HG02798 (cell line): ENCODE measurements around the gene TBX2.

Source experiments
- ATAC-seq: cut with Tn5 transposase; IDR thresholded peaks from one replicate; pipeline ENCODE4 v1.9.1; 2021; ENCODE audit warnings: mild to moderate bottlenecking; ENCODE audit not compliant: unreplicated experiment, poor library complexity

Gene TBX2

DNA sequence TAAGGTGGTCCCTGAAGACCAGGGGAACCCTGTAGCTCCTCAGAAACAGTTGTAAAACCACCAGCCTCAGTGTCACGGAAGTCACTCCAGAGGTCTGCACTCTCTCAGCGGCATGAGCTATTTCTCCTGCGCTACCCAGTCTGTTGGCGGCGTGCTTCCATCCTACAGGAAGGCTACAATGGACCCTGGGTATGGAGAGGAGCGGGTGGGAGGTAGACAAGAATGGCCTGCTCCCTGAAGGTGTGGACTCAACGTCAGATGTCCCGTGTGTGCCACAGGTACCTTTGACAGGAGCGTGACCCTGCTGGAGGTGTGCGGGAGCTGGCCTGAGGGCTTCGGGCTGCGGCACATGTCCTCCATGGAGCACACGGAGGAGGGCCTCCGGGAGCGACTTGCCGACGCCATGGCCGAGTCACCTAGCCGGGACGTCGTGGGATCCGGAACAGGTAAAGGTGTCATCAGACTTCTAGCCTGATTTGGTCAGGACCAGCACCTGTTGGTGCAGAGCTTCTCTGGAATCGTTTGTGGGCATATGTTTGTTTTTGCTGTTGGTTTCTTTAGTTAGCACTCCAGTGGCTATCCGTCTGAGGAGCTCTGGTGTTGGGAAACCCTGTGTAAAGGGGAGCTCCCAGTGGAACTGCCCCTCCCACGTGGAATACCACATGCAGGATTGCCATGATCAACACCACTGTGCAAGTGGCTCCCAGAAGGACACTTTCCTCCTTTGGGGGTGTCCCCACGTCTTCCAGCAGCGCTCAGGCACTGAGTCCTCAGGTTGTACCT lies 31.4 kb upstream of the TBX2 start:
- no peak for ATAC-seq

DNA sequence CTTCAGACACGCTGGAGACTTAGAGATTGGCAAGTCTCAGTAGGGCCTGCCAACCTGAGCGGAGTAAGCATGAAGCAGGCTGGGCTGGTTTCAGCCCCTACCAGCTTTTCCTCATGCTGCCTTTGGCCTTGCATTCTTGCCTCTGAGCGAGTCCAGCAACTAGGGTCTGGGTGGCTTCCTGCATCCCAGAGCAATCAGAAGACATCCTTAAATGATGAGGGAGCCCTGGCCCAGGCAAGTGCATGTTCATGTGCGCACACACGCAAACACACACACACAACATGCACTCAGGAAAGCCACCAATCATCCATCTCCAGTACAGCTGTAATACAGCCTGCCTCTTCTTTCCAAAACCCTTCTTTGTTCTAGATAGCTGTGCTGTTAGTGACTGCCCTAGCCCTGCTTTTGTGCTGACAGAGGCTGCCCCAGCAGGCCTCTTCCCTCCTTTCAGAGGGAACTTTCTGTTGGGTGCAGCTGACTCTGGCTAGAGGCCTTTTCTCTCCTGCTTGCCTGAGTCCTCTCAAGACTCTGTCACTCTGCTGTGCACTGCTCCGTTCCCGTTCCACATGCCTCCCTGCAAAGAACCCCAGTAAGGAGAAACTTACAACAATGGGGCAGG lies 30.7 kb upstream of the TBX2 start:
- ATAC-seq = no peak

DNA sequence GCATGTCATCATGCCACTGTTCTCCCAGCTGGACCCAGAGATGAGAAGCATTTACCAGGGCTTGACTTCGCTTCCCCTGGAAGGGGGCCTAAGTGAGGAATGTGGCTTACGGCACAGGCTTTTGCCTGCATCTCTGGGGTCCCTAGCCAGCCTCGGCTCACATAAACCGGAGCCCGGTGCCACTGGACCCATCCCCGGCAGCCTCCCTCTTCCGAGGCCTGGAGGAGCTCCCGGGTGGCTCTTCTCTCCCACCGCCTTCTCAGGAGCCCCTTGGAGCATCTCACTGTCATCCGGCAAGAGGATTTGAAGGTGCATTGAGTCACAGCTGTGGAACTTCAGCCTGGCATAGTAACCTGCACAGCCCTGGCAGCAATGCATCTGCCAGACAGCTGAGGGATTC lies 29.9 kb upstream of the TBX2 start:
- ATAC-seq = no peak

DNA sequence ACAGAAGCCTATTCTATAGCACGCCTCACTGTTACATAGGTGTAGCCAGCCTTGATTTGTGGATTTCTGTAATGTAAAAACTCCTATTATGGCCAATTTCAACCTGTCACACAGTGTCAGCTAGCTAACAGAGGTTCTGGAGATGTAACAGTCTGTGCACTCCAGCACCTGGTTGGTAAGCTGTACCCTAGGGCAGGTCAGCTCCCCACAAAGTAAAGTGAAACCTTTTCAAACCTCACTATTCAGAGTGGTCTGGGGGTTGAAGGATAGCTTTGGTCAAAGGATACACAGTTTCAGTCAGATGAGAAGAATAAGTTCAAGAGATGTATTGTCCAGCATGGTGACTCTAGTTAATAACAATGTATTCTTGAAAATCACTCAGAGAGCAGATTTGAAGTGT lies 28.5 kb upstream of the TBX2 start:
- ATAC-seq = no peak

DNA sequence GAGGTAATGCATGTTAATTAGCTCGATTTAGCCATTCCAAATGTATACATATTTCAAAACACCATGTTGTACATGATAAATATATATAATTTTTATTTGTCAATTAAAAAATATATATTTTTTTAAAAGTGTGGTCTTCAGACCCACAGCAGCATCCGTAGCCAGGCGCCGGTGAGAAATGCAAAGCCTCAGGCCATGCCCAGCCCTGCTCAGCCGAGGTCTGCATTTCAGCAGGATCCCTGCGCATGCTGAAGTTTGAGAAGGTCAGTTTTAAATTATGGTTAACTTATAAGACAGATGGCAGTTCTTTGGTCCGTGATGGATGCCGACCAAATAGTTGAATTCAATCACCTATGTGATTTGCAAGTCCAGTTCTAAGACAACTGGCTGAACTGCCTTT lies 28.0 kb upstream of the TBX2 start:
- no peak for ATAC-seq

DNA sequence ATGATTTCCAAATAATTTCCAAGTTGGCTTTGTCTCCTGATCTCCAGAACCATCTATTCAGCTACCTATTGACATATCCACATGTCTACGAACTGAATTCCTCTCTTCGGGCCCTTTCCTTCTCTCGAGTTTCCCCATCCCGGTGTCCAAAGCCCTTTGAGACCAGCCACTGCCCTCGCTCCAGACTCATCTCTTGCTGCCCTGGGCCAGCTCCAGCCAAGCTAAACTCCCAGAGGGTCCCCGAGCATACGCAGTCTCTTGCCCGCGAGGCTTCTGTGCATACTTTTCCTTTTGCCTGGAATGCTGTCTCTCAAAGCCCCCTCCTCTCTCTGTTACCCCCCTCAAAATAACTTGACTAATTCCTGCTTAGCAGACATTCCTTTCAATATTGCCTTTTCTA lies 27.2 kb upstream of the TBX2 start:
- ATAC-seq = no peak

DNA sequence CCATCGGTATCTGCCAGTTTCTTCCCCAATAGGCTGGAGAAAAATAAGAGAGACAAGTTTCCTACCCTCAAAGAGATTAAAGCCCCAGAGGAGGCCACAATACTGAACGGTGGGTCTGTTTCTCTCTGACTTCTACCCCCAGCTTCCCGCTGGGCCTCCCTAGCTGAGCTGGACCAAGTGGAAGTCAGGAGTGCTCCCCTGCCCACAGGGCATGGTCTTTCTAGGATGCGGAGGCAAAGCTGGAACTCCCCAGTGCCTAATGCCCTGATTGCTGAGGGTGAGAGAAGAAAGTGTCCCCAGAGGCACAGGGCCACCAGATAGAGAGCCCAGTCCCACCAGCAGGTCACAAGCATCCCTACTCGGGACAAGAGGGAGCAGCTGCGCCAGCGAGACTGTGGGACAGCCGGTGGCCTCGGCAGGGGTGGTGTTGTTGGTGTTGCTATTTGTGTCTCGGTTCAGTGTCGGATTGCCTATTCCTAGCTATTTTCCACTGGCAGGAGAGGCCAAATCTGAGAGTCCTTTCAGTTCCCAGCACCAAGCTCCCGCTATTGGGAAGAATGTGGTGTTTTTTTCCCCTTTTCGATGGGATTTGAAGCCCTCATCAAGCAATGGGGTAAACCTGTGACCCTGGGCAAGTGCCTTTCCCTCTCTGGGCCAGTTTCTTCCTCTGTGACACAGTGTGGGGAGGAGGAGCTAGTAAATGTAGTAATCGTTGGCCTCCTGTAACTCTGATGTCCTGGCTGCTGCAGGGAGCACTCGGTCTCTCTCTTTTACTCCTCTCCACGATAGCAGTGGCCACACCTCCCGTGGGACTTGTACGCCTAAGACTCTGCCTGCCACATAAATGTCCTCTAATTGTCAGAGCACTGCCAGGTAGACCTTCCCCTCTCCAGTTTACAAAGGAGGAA lies 22.5 kb upstream of the TBX2 start:
- ATAC-seq = no peak

DNA sequence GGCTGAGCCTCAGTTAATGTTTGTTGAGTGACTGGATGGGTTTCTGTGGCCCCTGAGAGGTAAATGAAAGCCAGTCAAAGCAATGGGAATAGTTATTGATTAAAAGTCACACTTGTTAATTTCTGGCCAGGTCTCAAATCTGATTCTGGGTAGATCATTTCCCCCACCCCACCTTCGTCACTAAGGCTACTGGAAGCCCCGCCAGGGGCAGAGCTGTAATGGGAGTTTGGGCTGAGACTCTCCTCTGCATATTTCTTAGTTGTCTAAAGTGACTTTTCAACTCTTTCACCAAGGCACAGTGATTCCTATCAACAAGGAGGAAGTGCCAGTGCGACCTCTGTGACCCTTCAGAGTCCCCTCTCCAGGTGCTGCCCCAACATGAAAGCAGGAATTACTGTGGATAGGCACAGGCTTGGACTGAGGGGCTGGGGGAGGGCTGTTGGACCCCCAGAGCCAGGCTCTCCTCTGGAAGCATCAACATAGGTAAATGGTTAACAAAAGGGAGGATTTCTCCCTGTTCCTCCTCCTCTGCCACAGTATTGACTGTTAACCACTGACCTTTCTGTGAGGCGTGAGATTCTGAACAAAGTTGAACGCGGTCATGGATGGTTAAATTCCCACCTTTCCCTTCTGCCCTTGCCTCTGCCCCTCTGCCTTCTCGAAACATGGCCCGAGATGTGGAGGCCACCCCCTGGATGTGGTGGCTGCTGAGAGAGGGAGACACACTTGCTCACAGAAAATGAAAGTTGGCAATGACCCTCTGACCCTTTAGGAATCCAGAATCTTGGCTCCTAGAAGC lies 20.8 kb upstream of the TBX2 start:
- ATAC-seq = no peak

DNA sequence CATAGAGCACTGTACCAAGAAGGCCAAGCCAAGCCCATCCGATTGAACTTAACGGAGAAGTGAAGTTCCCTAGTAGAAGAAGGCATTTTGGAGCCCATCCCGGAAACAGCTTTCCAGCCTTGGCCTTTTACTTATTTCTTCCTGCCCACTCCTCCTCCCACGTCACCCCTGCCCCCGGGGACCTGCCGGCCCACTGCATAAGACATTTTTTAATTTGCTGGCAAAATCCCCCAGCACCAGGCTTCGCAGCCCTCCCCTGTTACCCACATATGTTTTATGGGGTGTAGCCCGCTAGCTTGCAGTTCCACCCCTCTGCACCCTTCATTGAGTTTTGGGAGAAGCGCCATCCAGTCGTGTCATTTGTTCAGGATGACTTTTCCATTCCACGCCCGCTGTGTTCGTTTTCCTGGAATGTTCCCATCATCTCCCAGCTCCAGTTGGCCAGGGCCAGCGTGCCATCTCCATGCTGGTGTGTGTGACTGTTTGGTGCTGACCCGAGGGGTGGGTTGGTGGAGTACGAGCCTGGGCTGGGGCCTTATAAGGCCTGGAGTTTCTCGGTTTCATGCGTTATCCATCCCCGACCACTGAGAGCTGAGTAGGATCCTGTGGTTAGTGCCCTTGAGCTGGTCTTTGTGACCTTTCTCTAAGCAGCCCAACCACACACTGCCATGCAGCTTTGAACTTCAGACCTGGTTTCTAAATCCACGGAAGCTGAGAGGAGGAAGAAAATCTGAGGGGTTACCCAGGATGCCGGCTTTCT lies 20.0 kb upstream of the TBX2 start:
- ATAC-seq = no peak

DNA sequence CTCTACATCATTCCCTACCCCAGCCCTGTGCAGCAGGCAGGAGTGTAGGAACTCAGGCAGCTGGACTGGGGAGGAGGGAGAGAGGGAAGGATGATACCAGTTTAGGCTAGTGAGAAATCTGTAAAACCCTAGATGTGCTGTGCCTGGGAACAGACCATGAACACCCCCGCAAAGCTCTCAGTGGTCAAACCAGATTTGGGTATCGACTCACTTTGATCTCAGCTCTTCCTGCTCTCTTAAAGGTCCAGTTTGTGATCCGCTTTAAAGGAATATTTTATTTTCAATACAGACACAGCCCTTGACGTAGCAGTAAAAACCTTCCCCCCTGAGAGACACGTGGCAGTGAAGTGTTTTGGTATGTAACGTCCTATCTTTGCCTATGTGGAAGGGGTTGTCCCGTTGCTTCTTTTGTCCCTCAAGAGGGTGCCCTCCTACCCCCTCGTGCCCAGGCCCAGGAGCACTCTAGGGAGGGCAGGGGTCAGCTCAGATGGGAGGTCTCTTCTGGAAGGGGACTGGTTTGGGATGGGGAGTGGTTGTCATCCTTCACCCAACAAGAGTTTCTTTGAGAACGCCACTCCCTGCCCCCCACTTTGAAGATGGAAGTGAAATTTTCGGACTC lies 19.3 kb upstream of the TBX2 start:
- ATAC-seq = no peak

DNA sequence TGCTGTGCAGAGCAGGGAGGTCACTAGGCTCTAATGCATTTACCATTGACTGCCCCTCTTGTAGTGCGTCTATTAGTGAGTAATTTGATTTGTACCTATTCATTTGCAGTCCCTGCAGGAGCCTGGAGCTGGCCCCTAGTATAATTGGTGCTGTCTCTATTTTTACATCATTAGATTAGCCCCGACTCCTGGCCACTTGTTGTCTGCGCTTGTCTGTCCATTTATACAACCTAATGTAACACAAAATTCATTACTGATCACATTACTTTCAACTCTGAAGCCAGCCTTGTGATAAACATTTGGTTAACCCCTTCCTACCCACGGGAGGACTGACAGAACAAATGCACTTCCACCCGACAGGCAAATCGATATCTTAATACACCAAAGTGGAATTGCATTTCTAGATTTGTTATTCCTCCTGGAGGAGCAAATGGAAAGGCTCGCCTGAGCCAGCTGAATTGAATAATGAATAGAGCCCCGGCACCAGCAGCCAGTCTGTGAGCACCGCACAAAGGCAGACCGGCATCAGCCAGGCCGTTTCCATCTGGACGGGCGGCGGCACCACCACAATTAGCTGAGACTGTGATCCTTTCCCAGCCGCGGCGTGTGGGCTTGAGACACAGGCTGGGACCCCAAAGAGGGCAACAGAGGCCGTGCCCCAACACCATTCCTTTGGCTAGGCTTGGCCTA lies 18.7 kb upstream of the TBX2 start:
- no peak for ATAC-seq

DNA sequence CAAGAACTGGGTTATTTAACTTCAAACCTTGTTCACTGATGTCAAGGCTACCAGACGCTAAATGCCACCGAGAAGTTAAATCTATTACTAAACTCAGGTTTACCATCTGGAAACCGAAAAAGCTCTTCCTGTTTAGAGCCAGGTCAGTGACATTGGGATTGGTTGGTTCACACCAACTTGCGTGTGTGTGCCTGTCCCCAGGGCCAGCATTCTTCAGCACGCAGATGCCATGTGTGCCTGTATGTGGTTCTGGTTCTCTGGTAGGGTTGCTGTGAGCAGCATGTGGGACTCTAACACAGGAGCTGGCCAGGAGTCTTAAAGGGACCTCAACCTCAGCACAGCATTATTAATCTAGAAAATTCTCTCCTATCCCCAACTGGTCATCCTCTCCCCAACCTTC lies 18.1 kb upstream of the TBX2 start:
- ATAC-seq = no peak

DNA sequence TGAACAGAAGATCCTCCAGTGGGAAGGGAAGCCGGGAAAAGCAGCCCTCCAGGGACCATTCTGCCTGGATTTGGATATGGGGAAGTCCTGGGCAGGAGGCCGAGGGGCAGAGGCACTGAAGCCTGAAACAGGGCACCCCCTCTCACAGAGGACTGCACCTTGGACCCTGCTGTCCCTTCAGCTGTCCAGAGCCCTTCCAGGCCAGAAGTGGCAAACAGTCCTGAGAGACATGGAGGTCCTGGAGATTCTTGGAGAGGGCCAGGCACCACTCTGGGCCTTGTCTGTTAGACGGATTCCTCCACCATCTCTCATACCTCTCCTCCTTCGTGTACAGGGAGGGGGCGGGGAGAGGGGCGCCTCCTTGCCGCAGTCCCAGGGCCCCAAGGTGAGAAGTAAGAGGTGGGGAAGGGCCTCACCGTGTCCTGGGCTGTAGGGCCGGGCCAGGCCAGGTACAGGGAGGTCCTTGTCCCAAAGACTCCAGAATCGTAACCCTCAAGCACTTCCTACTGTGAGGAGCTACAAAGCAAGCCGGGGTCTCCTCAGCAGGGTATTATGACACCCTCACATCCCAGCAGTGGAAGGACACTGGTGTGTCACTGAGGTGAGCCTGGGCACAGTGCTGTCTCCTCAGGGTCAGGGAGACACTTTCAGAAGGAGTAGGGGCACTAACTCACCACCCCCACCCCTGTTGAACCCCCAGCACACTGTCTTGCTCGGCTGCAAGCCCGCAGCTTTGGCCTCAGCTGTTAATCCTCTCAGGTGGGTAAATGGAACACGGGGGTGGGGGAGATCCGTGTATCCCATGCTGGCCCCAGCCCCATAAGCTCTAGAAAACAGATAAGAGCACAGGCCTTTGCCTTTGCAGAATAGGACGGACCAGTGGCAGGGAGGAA lies 16.6 kb upstream of the TBX2 start:
- no peak for ATAC-seq

DNA sequence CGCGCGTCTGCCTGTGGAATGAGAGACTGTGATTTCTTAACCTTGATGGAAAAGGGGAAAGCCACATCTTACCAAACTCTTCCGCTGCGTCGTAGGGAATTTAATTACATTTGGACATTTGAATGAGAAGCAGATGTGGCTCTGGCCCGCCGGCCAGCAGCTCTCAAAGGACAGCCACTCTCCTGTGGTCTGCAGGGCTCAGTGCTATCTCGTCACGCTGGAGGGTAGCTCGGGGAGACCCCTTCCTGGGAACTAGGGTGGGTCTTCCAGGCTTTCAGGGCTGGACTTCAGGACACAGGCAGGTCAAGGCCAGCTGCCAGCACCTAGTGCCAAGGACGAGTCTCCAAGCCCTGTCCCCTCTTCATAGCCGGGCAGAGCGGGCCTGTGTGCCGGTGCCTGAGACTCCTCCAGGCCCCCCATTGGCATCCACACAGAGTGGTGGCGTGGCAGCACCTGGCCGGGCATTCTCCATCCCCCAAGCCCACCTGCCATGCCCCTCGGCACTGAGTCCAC lies 15.9 kb upstream of the TBX2 start:
- no peak for ATAC-seq

DNA sequence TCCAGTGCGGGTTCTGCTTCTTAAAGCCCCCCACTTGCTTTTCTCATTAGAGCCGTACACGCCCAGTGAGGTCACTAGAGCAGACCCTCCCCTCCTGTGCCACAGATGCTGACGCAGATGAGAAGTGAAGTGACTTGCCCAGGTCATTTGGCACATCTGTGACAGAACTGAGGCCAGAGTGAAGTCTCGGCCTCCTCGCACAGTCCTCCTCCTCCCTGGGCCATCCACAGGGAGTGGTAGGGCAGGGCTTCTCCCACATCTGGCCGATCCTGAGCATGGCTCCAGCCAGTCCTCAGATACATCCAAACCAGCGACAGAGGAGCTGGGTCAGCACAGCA lies 15.3 kb upstream of the TBX2 start:
- no peak for ATAC-seq

DNA sequence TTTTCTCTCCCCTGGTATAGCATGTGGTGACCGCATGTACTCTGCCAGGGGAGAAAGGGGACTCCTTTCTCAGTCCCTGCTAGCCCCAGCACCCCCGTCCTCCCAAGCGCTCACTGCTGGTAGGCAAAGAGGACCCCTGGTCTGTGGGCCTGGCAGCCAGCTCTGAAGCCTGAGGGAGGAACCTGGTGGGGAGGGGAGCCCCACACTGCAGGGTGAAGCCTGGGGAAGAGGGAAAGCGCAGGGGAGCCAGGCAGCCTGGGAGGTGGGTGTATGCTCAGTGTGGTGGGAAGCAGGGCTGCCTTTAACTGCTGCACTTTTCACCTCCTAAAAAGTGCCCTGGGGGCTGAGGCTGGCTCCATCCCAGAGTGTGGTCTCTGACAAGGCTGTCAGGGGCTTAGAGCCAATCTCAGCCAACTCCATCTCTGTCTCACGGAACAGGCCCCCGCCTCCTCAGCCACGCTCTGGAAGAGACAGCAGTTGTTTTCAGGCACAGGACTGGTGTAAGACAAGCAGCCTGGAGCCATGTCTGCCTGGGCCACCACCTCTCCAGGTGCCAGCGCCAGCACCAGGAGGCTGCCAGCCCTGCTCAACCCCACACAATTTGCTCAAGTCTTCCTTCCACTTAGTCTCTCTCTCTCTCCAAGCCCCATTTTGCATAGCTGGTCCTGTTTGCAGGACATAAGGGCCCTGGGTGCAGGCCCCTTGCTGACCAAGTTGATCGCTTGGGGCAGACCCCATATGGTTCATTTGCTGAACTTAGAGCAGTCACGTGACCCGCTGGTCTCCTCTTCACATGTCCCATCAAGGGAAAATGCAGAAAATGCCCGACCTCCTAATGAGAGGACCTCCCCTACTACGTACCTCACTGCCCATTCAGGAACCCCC lies 14.7 kb upstream of the TBX2 start:
- no peak for ATAC-seq
